OCI-LY3 (cell line): ENCODE results near the gene OSTN.

ENCODE experiments used
- CTCF ChIP-seq: fragments of 200-600, 300-600 bp; sonication (generic); IDR thresholded peaks from 2 replicates; pipeline ENCODE4 v1.5.1; 2014; ENCODE audit warnings: antibody characterized with exemption, low read length, low read depth
- EZH2phosphoT487 ChIP-seq: fragments of 200-600 bp; shearing (Covaris generic); IDR thresholded peaks from 2 replicates; pipeline ENCODE4 v1.6.1; 2018; ENCODE audit warnings: antibody characterized with exemption, mixed run types, low read depth

DNA sequence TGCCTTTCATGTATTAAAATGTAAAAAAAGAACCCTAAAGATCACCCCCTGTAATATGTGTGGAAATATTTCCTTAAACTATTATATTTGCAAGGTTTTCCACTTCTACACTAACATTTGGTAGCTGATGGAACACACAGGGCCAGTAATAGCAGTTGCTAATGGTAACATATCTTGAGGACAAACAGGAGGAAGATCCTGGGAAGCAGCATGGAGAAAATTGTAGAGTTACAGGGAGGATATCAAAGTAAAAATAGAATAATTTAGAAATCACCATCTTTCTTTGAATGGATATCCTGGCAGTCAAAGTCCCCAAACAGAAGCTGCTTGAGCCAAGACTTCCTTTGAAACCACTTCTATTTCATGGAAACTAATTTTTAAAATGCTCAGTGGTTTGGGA lies 29.5 kb upstream of the OSTN start:
- TF ChIP-seq CTCF = no peak
- no peak for TF ChIP-seq EZH2phosphoT487
